GM23338 (cell line): ENCODE data around the gene WNT8B. TPM values are rescaled to one million over a fixed set of nuclear protein-coding genes. Genes with fewer than 3 reads are reported as not detected.

Source experiments
- ATAC-seq: fragments of 200-7000 bp; cut with Tn5 transposase; 3 replicates; pipeline ENCODE4 v1.9.1; 2020
- DNase-seq: peaks from one replicate; pipeline ENCODE4 v3.0.0-alpha.2; 2015; ENCODE audit warnings: low spot score
- H2AFZ ChIP-seq: fragments of 200-600 bp; sonication (generic); 2 replicates; pipeline ENCODE4 v1.8.0; 2016; ENCODE audit warnings: antibody characterized with exemption, mild to moderate bottlenecking, moderate library complexity
- H3F3A ChIP-seq: fragments of 200-600 bp; sonication (generic); replicated peaks from 2 replicates; pipeline ENCODE4 v1.8.0; 2017; ENCODE audit warnings: antibody characterized with exemption, mixed run types, low read depth
- H3K27ac ChIP-seq: fragments of 200-600 bp; sonication (generic); 2 replicates; pipeline ENCODE4 v1.6.1; 2016; ENCODE audit warnings: low read depth
- H3K27me3 ChIP-seq: fragments of 200-600 bp; sonication (generic); 2 replicates; pipeline ENCODE4 v1.8.0; 2016; ENCODE audit warnings: mild to moderate bottlenecking, mixed run types, moderate library complexity; ENCODE audit not compliant: insufficient read depth
- H3K36me3 ChIP-seq: fragments of 200-600 bp; sonication (generic); 2 replicates; pipeline ENCODE4 v1.8.0; 2016; ENCODE audit warnings: mild to moderate bottlenecking; ENCODE audit not compliant: insufficient read depth
- H3K4me1 ChIP-seq: fragments of 200-600 bp; sonication (generic); 2 replicates; pipeline ENCODE4 v1.8.0; 2016; ENCODE audit warnings: mild to moderate bottlenecking, moderate library complexity; ENCODE audit not compliant: insufficient read depth
- H3K4me2 ChIP-seq: fragments of 200-600 bp; sonication (generic); 2 replicates; pipeline ENCODE4 v1.7.1; 2017; ENCODE audit warnings: mixed run types
- H3K4me3 ChIP-seq: fragments of 200-600 bp; sonication (generic); 2 replicates; pipeline ENCODE4 v1.6.1; 2016; ENCODE audit warnings: mixed run types
- H3K79me2 ChIP-seq: fragments of 200-600 bp; sonication (generic); replicated peaks from 2 replicates; pipeline ENCODE4 v1.8.0; 2017; ENCODE audit warnings: mild to moderate bottlenecking; ENCODE audit not compliant: insufficient read depth
- H3K9me2 ChIP-seq: fragments of 200-600 bp; sonication (generic); 2 replicates; pipeline ENCODE4 v1.8.0; 2017; ENCODE audit not compliant: insufficient read depth
- H4K20me1 ChIP-seq: fragments of 200-600 bp; sonication (generic); replicated peaks from 2 replicates; pipeline ENCODE4 v1.8.0; 2017; ENCODE audit warnings: mild to moderate bottlenecking; ENCODE audit not compliant: insufficient read depth
- H3K27ac Mint-ChIP-seq: 2 replicates; pipeline ENCODE4 v1.8.0; 2020; ENCODE audit warnings: inconsistent platforms, mild to moderate bottlenecking, moderate library complexity, mixed read lengths
- H3K27me3 Mint-ChIP-seq: 3 replicates; pipeline ENCODE4 v1.8.0; 2022; ENCODE audit warnings: low read depth, mild to moderate bottlenecking, moderate library complexity, mixed read lengths, inconsistent platforms; ENCODE audit not compliant: insufficient read depth, poor library complexity
- H3K36me3 Mint-ChIP-seq: 3 replicates; pipeline ENCODE4 v1.8.0; 2021; ENCODE audit warnings: low read depth, mild to moderate bottlenecking, inconsistent platforms, moderate library complexity, mixed read lengths
- H3K4me1 Mint-ChIP-seq: 3 replicates; pipeline ENCODE4 v1.8.0; 2020; ENCODE audit warnings: mild to moderate bottlenecking, inconsistent platforms, mixed read lengths
- H3K4me3 Mint-ChIP-seq: 3 replicates; pipeline ENCODE4 v1.8.0; 2021; ENCODE audit warnings: moderate library complexity, mild to moderate bottlenecking, inconsistent platforms, mixed read lengths
- H3K9me3 Mint-ChIP-seq: 3 replicates; pipeline ENCODE4 v1.8.0; 2020; ENCODE audit warnings: moderate library complexity, mild to moderate bottlenecking, inconsistent platforms, mixed read lengths
- CTCF ChIP-seq, 2 experiments: fragments of 200-600 bp in 1 of 2; sonication (generic) in 1 of 2; conservative IDR thresholded peaks; 2 replicates each; pipeline versions ENCODE4 v1.5.1 to v1.6.1; 2016 to 2017; ENCODE audit warnings: antibody characterized with exemption in 2 of 2, low read depth in 2 of 2, mild to moderate bottlenecking in 2 of 2, moderate library complexity in 1 of 2
- ETS1 ChIP-seq: IDR thresholded peaks from 2 replicates; pipeline ENCODE4 v1.6.1; 2016; ENCODE audit warnings: antibody characterized with exemption
- EZH2 ChIP-seq: fragments of 200-600 bp; sonication (generic); IDR thresholded peaks from one replicate; pipeline ENCODE4 v1.8.0; 2017; ENCODE audit warnings: antibody characterized with exemption, mild to moderate bottlenecking, low read depth; ENCODE audit not compliant: unreplicated experiment
- EZH2phosphoT487 ChIP-seq: fragments of 200-600 bp; sonication (generic); IDR thresholded peaks from one replicate; pipeline ENCODE4 v1.8.1; 2018; ENCODE audit warnings: antibody characterized with exemption; ENCODE audit not compliant: unreplicated experiment
- JUNB ChIP-seq: IDR thresholded peaks from one replicate; pipeline ENCODE4 v1.6.1; 2016; ENCODE audit warnings: antibody characterized with exemption; ENCODE audit not compliant: unreplicated experiment
- NANOG ChIP-seq: IDR thresholded peaks from 2 replicates; pipeline ENCODE4 v1.6.1; 2016; ENCODE audit warnings: antibody characterized with exemption, borderline replicate concordance
- POLR2AphosphoS5 ChIP-seq: IDR thresholded peaks from 2 replicates; pipeline ENCODE4 v1.6.1; 2016; ENCODE audit warnings: antibody characterized with exemption, low read depth
- ZNF114 ChIP-seq: fragments of 250-450 bp; sonication (Bioruptor Pico); IDR thresholded peaks from 2 replicates; pipeline ENCODE4 v1.5.0; 2020; ENCODE audit warnings: mild to moderate bottlenecking, moderate library complexity
- ZNF331 ChIP-seq: fragments of 250-450 bp; sonication (Bioruptor Pico); IDR thresholded peaks from 2 replicates; pipeline ENCODE4 v1.5.0; 2020; ENCODE audit warnings: low read depth, mild to moderate bottlenecking, moderate library complexity
- ZNF462 ChIP-seq: fragments of 250-450 bp; sonication (Bioruptor Pico); IDR thresholded peaks from 2 replicates; pipeline ENCODE4 v1.5.0; 2020; ENCODE audit warnings: mild to moderate bottlenecking, moderate library complexity
- polyA plus RNA-seq: library from polyadenylated mRNA; unstranded; fragments of >200 nt; fragmentation: Nextera tagmentation; extraction: Ambion mirVana; gene quantifications from 2 replicates; pipeline ENCODE4 v1.2.1, GENCODE V29; 2016
- total RNA-seq: library from RNA; depleted of rRNA; stranded (reverse); fragments of >200 nt; shearing (Covaris generic); gene quantifications from 2 replicates; pipeline ENCODE4 v1.2.3, GENCODE V29; 2014

Gene WNT8B
- total and polyA plus RNA-seq, 2 experiments from 2014 or later, result 0.74 to 1.3 TPM

GRCh38 chr10:100522945-100523344 is 60.1 kb downstream of the WNT8B start:
- Histone ChIP-seq H3K4me2 (no peak overlapping the region), H4K20me1 (no peaks in the 10 kb centered on the region), H3K27ac (no peak overlapping the region), H3K27me3 (peaks cover 19% of the 10 kb centered on the region), H3K36me3 (peaks cover 10% of the 10 kb centered on the region; the same call in 1 of the 2 replicates), H3K4me3 (no peak overlapping the region), H3K9me2 (no peaks in the 10 kb centered on the region), H2AFZ (no peak overlapping the region), H3F3A (0 out of 2 replicates have a peak, but pooled peaks cover 4% of the 10 kb centered on the region), H3K4me1 (peaks cover 5% of the 10 kb centered on the region; the same call in 1 of the 2 replicates), H3K79me2 (peaks cover 1% of the 10 kb centered on the region)
- peaks cover 31% of the 10 kb centered on the region for H3K36me3 Mint-ChIP-seq
- H3K27ac Mint-ChIP-seq, result no peak overlapping the region
- DNase-seq (no peak), ATAC-seq (no peak)
- no peaks in the 10 kb centered on the region for H3K9me3 Mint-ChIP-seq
- TF ChIP-seq NANOG (no peak), POLR2AphosphoS5 (no peak), JUNB (no peak), ZNF462 (no peak), ZNF114 (no peak), EZH2 (no peak), EZH2phosphoT487 (no peak), CTCF (conservative IDR thresholded peaks at IDR 0.05; ENCODE audit: low read depth in 2 of 2) (no peak), ZNF331 (CRISPR knock-in tag) (no peak), ETS1 (no peak)
- H3K27me3 Mint-ChIP-seq, result peaks cover 20% of the 10 kb centered on the region
- H3K4me1 Mint-ChIP-seq, result no peaks in the 10 kb centered on the region; the same call in 2 of the 3 replicates
- no peak overlapping the region for H3K4me3 Mint-ChIP-seq
